GM20431 (cell line): ENCODE measurements around the gene F7.
"Not testable (repeated sequence)": the region's sequence is repeated elsewhere in the genome, so short reads cannot be mapped to it uniquely, and the experiment has no call there.

Source experiments
- in situ Hi-C: fragments of 300-500 bp; cut with MseI, MboI; formaldehyde crosslinking; loops from one replicate; pipeline ENCODE4 v1.15.0; 2020; ENCODE audit warnings: low sequenced_read_pairs; ENCODE audit not compliant: unreplicated experiment

The F7 gene

DNA sequence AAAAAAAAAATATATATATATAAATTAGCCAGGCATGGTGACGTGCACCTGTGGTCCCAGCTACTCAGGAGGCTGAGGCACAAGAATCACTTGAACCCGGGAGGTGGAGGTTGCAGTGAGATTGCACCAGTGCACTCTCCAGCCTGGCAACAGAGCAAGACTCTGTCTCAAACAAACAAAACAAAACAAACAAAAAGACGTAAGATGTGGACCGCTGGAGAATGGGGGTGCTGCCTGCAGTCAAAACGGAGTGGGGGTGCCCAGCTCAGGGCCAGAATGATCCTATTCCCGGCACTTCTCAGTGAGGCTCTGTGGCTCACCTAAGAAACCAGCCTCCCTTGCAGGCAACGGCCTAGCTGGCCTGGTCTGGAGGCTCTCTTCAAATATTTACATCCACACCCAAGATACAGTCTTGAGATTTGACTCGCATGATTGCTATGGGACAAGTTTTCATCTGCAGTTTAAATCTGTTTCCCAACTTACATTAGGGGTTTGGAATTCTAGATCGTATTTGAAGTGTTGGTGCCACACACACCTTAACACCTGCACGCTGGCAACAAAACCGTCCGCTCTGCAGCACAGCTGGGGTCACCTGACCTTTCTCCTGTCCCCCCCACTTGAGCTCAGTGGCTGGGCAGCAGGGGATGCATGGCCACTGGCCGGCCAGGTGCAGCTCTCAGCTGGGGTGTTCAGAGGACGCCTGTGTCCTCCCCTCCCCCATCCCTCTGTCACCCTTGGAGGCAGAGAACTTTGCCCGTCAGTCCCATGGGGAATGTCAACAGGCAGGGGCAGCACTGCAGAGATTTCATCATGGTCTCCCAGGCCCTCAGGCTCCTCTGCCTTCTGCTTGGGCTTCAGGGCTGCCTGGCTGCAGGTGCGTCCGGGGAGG is at the start of gene F7:
Gene F7, plus strand, starts transcription at position 760 of the 889 bp plus-strand sequence. Its CDS starts 51 bp downstream, at position 811.
- in situ Hi-C loops = no loop called here

DNA sequence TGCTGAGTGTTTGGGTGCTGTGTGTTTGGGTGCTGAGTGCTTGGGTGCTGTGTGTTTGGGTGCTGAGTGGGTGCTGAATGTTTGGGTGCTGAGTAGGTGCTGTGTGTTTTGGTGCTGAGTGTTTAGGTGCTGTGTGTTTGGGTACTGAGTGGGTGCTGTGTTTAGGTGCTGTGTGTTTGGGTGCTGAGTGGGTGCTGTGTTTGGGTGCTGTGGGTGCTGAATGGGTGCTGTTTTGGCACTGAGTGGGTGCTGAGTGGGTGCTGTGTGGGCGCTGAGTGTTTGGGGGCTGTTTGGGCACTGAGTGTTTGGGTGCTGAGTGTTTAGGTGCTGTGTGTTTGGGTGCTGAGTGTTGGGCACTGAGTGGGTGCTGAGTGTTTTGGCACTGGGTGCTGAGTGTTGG is 48.5 kb upstream of the F7 start:
- in situ Hi-C loops = no loop called here

GRCh38 chr13:113057559-113057958 is 48.0 kb upstream of the F7 start:
- in situ Hi-C loops = not testable (repeated sequence)

DNA sequence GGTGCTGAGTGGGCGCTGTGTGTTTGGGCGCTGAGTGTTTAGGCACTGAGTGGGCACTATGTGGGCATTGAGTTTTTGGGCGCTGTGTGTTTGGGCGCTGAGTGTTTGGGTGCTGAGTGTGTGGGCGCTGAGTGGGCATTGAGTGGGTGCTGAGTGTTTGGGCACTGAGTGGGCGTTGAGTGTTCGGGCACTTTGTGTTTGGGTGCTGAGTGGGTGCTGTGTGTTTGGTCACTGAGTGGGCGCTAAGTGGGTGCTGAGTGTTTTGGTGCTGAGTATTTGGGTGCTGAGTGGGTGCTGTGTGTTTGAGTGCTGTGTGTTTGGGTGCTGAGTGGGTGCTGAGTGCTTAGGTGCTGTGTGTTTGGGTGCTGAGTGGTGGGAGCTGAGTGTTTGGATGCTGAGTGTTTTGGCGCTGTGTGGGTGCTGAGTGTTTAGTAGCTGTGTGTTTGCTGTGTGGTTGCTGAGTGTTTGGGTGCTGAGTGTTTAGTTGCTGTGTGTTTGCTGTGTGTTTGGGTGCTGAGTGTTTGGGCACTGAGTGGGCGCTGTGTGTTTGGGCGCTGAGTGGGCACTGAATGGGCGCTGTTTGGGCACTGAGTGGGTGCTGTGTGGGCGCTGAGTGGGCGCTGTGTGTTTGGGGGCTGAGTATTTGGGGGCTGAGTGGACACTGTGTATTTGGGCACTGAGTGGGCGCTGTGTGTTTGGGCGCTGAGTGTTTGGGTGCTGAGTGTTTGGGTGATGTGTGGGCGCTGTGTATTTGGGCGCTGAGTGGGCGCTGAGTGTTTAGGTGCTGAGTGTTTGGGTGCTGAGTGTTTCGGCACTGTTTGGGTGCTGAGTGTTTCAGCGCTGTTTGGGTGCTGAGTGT is 47.2 kb upstream of the F7 start:
- in situ Hi-C loops = no loop called here

- in situ Hi-C loops = no loop called here
These were observed 46.4 kb upstream of the F7 start for GRCh38 chr13:113058988-113059850.

- in situ Hi-C loops = no loop called here
These were observed 45.7 kb upstream of the F7 start for GRCh38 chr13:113059891-113060290.

GRCh38 chr13:113060557-113061270 is 44.9 kb upstream of the F7 start:
- in situ Hi-C loops = no loop called here

- in situ Hi-C loops = no loop called here
These were observed 44.3 kb upstream of the F7 start for GRCh38 chr13:113061271-113061625.

DNA sequence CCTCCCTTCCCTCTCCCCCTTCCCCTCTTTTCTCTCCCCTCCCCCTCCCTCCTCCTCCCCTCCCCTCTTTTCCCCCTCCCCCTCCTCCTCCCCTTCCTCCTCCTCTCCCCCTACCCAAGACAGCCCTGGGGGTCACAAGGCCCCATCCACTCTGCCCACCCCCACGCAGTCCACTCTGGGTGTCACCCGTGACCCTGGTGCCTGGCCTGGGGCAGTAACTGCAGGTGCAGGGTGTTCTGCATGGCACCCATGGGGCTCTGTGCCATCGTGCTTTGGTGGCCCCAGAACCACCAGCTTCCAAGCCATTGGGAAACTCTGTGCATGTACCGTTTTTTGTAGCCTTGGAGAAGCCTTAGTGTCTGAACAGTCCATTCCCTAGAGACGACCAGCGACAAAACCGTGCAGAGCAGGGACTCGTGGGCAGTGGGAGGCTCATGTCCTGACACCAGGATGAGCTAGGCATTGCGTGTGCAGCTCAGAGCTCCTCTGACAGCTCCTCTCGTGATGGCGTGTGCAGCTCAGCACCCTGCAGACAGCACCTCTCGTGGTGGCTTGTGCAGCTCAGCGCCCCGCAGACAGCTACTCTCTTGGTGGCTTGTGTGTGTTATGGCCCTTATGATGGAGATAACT is 43.7 kb upstream of the F7 start:
- in situ Hi-C loops = no loop called here

GRCh38 chr13:113062691-113063090 is 42.9 kb upstream of the F7 start:
- in situ Hi-C loops = no loop called here

- in situ Hi-C loops = no loop called here
These were observed 42.5 kb upstream of the F7 start for GRCh38 chr13:113063091-113063491.

- in situ Hi-C loops = no loop called here
These were observed 41.5 kb upstream of the F7 start for GRCh38 chr13:113064000-113064533.

DNA sequence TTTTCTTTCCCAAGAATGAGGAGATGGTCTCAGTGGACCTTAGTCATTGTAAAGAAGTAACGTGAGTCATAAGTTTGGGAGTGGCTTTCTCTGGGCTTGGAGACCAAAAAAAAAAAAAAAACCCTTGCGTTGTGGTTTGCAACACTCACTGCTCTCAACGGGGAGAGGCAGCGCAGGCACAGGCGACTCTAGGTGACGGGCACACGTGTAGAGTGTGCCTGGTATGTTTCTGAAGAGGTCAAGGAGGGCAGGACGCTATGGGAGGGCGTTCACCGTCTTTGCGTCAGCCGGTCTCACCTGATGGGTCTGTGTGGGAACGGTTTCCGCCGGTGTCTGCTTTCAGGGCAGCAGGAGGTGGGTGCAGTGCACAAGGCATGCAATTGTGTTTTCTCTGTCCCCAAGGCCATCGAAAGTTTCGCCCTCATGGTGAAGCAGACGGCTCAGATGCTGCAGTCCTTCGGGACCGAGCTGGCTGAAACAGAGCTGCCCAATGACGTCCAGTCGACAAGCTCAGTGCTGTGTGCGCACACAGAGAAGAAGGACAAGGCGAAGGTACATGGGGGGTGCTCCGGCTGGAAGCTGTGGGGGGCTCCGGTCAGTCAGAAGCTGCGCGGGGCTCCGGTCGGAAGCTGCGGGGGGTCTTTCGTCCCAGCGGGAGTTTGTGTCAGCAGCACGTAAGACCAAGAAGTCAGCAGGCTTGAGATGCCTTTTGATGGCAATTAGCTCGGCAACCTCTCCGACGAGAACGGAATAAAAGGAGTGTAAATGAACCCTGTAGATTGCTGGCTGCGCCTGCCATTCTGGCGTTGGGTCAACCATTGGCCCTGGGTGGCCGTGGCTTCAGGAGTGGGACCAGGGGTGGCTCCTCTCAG is 40.8 kb upstream of the F7 start:
- in situ Hi-C loops = no loop called here

- in situ Hi-C loops = no loop called here
These were observed 40.0 kb upstream of the F7 start for GRCh38 chr13:113065406-113066141.

- in situ Hi-C loops = no loop called here
These were observed 39.5 kb upstream of the F7 start for GRCh38 chr13:113066142-113066455.

- in situ Hi-C loops = no loop called here
These were observed 38.8 kb upstream of the F7 start for GRCh38 chr13:113066746-113067145.
